Epithelial cell of prostate (primary cell): ENCODE measurements around the gene S100P.

ENCODE experiments used
- DNase-seq: peaks from one replicate; pipeline ENCODE4 v3.0.0-alpha.2; 2011; ENCODE audit warnings: low read depth, low spot score
- H3K27ac ChIP-seq: fragments of 450-650 bp; 2 replicates; pipeline ENCODE4 v1.5.1; 2017; ENCODE audit warnings: mild to moderate bottlenecking

Gene S100P

DNA sequence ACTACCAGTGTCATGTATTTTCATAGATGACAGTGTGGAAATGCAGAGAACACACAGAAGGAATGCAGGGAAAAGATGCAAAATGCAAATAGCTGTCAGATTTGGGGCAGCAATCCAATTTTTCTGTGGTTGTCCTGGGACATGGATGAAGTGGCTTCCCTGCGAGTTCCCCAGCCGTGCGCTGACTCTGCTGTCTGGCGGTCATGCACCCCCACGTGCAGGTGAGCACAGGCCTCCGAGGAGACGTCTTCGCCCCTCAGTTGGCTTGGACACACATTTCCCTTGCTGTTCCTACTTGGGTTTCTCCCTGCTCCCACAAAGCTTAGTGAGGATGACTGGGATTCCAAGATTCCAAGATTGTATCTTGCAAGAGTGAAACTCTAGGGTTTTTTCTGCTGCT lies 46.7 kb downstream of the S100P start:
- no peak for DNase-seq
- no peak overlapping the region for H3K27ac ChIP-seq

DNA sequence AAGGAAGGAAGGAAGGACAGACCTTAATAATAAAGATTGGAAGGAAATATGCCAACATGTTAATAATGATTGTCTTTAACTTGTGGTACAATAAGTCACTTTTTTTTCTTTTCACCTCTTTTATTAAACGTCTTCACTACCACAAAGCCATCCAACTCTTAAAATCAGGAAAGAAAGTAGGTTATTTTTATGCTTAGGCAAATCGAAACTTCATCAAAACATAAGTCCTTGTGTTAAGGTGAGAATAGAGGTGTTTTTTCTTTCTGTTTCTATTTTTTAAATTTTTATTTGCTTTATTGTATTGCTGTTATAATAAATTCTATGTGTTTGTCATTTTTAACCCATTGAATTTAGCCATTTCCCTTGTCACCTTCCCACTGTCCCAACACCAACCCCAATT lies 48.8 kb downstream of the S100P start:
- no peak for DNase-seq
- no peak overlapping the region for H3K27ac ChIP-seq

DNA sequence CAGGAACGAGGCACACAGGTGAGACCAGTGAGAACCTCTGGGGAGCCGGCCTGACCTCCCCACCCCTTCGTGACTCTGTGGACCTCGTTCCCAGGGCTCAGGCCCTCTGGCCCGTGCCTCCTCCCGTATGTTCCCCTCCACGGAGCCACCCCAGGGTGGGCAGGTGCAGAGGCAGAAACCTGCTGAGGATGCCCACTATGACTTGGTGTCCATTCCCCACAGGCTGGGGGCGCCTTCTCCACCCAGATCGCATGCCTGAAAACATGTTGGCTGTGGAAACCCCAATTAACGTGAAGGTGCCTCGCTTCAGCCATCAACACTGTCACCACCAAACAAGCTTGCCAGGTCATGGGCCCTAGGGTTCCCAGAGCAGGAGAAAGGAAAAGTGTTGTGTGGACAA lies 49.3 kb downstream of the S100P start:
- DNase-seq = no peak
- no peak overlapping the region for H3K27ac ChIP-seq
